Activated naive CD8-positive, alpha-beta T cell treated with anti-CD3 and anti-CD28 coated beads for 36 hours (primary cell): Measurements from ENCODE around the gene FBF1. TPM values are rescaled to one million over a fixed set of nuclear protein-coding genes. Genes with fewer than 3 reads are reported as not detected.
A peak's percentile ranks its signal among the peaks of the same experiment; 100 is the strongest.
"Not testable (repeated sequence)": the region's sequence is repeated elsewhere in the genome, so short reads cannot be mapped to it uniquely, and the experiment has no call there.

Experiments used
- DNase-seq: peaks from one replicate; pipeline ENCODE4 v3.0.0; 2021
- H3K27ac Mint-ChIP-seq: one replicate; pipeline ENCODE4 v1.8.0; 2022; ENCODE audit warnings: mild to moderate bottlenecking, moderate library complexity, mixed read lengths
- H3K27me3 Mint-ChIP-seq: one replicate; pipeline ENCODE4 v1.8.0; 2022; ENCODE audit warnings: mild to moderate bottlenecking, mixed read lengths
- H3K36me3 Mint-ChIP-seq: one replicate; pipeline ENCODE4 v1.8.0; 2021; ENCODE audit warnings: mild to moderate bottlenecking, mixed read lengths
- H3K4me1 Mint-ChIP-seq: one replicate; pipeline ENCODE4 v1.8.0; 2021; ENCODE audit warnings: mixed read lengths
- H3K4me3 Mint-ChIP-seq: one replicate; pipeline ENCODE4 v1.8.0; 2022; ENCODE audit warnings: mild to moderate bottlenecking, moderate library complexity, mixed read lengths
- H3K9me3 Mint-ChIP-seq: one replicate; pipeline ENCODE4 v1.8.0; 2022; ENCODE audit warnings: mixed read lengths
- total RNA-seq, 2 experiments: library from RNA; stranded (reverse); gene quantifications; one replicate each; pipeline ENCODE4 v1.2.3, GENCODE V29; 2021

FBF1 gene, protein sequence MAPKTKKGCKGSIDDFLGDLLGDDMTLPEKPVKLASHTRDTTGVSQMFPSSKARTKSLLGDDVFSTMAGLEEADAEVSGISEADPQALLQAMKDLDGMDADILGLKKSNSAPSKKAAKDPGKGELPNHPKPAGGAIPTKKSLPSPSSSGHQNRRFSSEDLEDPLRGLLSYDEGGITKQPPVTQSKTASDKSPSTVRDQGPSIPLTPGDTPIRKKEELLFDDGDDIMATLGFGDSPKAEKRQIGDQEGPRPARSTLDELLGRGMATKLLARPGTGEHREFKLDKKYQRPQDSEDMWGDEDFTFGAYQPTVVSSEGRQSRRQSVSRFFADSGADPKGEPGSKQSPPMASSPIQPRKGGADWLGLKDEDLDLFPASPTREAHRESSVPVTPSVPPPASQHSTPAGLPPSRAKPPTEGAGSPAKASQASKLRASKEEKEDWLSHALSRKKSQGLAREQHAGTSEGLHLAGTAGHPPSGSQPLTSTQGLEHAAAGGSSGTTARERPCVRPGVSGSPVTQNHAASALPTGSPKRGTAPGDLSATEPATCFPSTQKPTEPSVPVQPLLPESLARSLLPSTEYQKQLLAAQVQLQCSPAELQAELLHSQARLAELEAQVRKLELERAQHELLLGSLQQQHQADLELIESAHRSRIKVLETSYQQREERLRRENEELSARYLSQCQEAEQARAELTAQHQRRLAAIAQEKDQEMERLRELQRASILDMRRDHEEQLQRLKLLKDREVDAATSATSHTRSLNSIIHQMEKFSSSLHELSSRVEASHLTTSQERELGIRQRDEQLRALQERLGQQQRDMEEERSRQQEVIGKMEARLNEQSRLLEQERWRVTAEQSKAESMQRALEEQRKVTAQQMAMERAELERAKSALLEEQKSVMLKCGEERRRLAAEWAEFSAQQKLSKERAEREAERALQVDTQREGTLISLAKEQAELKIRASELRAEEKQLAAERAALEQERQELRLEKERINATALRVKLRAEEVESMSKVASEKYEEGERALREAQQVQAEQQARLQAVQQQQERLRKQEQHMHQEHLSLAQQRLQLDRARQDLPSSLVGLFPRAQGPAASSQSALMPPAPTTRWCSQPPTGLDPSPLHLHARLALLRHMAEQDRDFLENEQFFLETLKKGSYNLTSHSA
- total RNA-seq = 10 to 100 TPM; 14.9 to 16.6 TPM

DNA sequence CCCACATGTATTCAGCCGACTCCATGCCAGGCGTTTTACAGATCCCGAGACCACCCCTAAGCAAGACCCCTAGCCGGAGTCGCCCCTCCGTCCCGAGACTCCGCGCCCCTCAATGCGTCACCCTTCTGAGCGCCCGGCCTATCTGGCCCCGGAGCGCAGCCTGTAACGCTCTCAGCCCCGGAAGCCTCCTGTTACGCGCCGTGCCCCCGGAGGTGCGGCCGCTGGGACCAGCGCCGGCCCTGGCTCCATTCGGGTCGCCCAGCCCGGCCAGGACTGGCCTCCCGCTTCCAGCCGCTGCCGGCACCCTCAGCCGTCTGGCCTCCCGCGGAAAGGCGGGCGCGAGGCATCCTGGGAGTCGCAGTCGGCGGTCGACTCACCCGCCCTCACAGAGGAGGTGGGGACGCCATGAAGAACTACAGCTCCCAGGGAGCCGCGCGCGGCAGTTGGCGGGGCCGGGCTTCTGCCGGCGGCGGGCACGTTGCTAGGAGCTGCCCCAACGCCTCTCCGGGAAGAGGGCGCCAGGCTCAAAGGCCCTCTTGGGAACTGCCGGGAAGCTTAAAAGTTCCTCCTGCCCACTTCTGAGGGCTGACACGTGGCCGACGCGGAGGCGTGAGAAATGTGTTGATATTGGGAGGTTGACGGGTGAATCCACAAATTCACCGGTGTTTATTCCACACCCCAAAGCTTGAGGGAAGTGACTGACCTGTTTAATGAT lies at the start of gene FBF1:
FBF1 (minus strand) TSS at position 316 of the 715 bp plus-strand sequence. CDS start 2,893 bp downstream, outside the sequence.
- peak; percentile 93 for DNase-seq
- Mint-ChIP-seq H3K27me3 (no peaks in the 10 kb centered on the region), H3K4me1 (peaks cover 11% of the 10 kb centered on the region)

DNA sequence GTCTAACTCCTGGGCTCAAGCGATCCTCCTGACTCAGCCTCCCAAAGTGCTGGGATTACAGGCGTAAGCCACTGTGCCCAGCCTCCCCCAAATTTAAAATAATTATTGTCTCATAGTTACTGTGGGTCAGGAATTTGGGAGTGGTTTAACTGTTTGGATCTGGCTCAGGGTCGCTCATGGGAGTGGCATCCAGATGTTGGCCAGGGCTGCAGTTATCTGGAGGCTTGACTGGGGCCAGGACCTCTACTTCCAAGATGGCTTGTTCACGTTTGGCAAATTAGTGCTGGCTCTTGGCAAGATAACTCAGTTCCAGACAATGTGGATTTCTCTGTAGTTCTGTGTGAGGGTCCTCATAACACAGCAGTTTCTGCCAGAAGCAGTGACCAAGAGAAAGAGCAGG lies 46.2 kb upstream of the FBF1 start:
- H3K4me1 Mint-ChIP-seq = peaks cover 3% of the 10 kb centered on the region
- no peak overlapping the region for H3K27ac Mint-ChIP-seq
- no peak overlapping the region for H3K4me3 Mint-ChIP-seq

More for the DNA sequence above, at the start of gene FBF1:
- Mint-ChIP-seq H3K27ac (peak within 1 kb of the TSS; percentile 86), H3K36me3 (no peaks in the 10 kb centered on the region), H3K4me3 (peak within 1 kb of the TSS; percentile 95), H3K9me3 (no peaks in the 10 kb centered on the region)

DNA sequence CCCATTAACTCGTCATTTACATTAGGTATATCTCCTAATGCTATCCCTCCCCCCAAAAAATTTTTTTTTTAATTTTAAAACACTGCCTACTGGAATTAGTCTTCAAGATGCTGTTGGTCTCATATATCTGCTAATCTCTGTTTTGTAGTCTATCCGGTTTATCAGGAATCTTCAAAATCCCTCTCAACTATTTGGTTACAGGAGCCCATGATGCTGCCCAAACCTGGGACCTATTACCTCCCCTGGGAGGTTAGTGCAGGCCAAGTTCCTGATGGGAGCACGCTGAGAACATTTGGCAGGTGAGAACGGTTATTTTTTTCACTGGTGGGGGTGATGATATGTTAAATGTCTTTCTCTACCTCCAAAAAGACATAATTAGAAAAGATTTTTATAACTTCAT lies 45.1 kb upstream of the FBF1 start:
- Mint-ChIP-seq H3K36me3 (no peaks in the 10 kb centered on the region), H3K9me3 (no peaks in the 10 kb centered on the region), H3K27ac (no peak overlapping the region), H3K27me3 (no peaks in the 10 kb centered on the region), H3K4me3 (no peak overlapping the region), H3K4me1 (peaks cover 3% of the 10 kb centered on the region)
- DNase-seq = no peak

More for the DNA sequence above, 46.2 kb upstream of the FBF1 start:
- DNase-seq = no peak
- H3K27me3 Mint-ChIP-seq = no peaks in the 10 kb centered on the region
- no peaks in the 10 kb centered on the region for H3K9me3 Mint-ChIP-seq
- H3K36me3 Mint-ChIP-seq = no peaks in the 10 kb centered on the region

DNA sequence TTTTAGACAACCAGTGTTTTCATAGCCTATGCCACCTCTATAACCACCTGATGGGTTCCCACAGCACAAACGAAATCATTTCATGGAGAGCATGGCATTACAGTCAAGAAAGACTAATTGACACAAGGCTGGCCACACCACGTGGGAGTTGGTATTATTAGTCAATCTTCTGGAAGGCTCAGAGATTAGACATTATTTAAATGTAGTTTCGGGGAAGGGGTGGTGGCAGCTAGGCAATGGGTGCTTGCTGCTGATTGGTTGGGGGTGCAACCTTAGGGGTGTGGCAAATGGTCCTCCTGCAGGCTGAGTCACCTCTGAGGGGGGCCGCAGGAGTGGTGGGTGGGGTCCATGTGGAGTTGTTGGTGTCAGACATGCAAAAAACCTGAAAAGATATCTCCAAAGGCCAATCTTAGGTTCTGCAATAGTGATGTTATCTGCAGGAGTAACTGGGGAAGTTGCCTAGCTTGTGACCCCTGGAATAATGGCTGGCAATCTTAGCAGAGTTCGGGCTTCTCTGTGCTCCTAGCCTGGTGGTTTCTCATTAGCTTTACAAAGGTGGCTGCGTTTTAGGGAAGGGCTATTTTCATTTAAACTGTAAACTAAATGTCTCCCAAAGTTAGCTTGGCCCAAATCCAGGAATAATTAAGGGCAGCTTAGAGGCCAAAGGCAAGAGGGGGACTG lies 42.8 kb upstream of the FBF1 start:
- Mint-ChIP-seq H3K27ac (no peak overlapping the region), H3K36me3 (peaks cover 3% of the 10 kb centered on the region), H3K4me3 (no peak overlapping the region), H3K4me1 (peaks cover 9% of the 10 kb centered on the region), H3K27me3 (no peaks in the 10 kb centered on the region), H3K9me3 (no peaks in the 10 kb centered on the region)
- no peak for DNase-seq

DNA sequence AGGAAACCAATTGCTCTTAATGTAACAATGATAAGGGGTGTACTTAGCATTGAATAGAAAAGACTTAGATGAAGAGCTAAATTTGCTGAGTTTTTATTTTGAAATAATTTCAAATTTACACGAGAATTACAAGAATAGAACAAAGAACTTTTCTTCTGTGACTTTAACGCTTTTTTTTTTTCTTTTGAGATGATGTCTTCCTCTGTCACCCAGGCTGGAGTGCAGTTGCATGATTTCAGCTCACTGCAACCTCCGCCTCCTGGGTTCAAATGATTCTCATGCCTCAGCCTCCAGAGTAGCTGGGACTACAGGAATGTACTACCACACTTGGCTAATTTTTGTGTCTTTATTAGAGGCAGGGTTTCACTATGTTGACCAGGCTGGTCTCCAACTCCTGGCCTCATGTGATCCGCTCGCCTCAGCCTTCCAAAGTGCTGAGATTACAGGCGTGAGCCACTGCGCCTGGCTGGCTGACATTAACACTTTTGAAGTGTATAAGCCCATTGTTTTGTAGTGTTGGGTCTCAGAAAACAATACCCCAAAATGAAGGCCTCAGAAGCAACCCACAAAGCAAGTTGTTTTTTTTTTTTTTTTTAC lies 40.3 kb upstream of the FBF1 start:
- H3K27me3 Mint-ChIP-seq = no peaks in the 10 kb centered on the region
- H3K9me3 Mint-ChIP-seq = no peaks in the 10 kb centered on the region
- peak overlapping the region; percentile 43 for H3K27ac Mint-ChIP-seq
- no peak for DNase-seq
- peaks cover 3% of the 10 kb centered on the region for H3K36me3 Mint-ChIP-seq
- H3K4me1 Mint-ChIP-seq = peaks cover 15% of the 10 kb centered on the region
- peak overlapping the region; percentile 99 for H3K4me3 Mint-ChIP-seq

DNA sequence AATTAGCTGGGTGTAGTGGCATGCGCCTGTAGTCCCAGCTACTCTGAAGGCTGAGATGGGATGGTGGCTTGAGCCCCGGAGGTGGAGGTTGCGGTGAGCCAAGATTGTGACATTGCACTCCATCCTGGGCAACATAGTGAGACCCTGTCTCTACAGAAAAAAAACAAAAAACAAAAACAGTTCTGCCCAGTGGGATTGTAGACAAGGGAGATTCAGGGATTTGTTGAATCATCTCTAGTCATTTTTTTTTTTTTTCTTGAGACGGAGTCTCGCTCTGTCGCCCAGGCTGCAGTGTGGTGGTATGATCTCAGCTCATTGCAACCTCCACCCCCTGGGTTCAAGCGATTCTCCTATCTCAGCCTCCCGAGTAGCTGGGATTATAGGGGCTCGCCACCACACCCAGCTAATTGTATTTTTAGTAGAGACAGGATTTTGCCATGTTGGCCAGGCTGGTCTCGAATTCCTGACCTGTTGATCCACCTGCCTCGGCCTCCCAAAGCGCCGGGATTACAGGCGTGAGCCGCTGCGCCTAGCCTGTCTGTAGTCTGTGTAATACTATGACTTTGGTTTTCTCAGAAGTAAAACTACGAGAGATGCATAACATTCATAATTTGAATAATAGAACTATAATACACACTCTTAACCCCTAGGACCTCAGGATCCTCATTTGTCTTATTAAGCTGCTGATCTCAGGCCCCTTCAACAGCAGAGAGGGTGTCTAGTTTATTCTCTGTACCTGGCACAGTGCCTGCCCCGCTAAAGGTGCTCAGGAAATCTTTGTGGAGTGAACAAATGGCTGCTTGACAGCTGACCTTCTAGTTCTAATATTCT lies 39.6 kb upstream of the FBF1 start:
- H3K4me1 Mint-ChIP-seq = peaks cover 21% of the 10 kb centered on the region
- H3K27ac Mint-ChIP-seq = peak overlapping the region; percentile 100
- H3K4me3 Mint-ChIP-seq = peak overlapping the region; percentile 99
- peaks cover 4% of the 10 kb centered on the region for H3K36me3 Mint-ChIP-seq
- H3K9me3 Mint-ChIP-seq = no peaks in the 10 kb centered on the region
- DNase-seq = no peak
- H3K27me3 Mint-ChIP-seq = no peaks in the 10 kb centered on the region

DNA sequence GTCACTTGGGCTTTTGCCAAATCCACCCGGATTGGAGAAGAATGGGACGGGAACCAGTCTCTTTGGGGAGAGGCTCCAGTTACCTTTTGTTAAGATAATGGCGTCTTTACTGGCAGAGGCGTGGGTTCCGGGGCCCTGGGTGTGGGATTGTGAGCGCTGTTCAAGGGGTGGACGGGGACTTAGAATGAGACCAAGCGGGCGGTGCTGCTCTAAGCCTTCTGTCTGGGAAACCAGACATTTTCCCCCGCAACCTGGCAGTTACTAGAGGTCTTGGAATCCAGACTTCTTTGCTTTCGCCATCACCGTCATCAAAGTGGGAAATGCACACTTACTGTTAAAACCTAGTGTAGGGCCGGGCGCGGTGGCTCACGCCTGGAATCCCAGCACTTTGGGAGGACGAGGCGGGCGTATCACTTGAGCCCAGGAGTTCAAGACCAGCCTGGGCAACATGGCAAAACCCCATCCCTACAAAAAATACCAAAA lies 38.9 kb upstream of the FBF1 start:
- Mint-ChIP-seq H3K4me1 (peaks cover 23% of the 10 kb centered on the region), H3K27ac (peak overlapping the region; percentile 100), H3K9me3 (no peaks in the 10 kb centered on the region), H3K4me3 (peak overlapping the region; percentile 99), H3K36me3 (peaks cover 4% of the 10 kb centered on the region), H3K27me3 (no peaks in the 10 kb centered on the region)
- no peak for DNase-seq

DNA sequence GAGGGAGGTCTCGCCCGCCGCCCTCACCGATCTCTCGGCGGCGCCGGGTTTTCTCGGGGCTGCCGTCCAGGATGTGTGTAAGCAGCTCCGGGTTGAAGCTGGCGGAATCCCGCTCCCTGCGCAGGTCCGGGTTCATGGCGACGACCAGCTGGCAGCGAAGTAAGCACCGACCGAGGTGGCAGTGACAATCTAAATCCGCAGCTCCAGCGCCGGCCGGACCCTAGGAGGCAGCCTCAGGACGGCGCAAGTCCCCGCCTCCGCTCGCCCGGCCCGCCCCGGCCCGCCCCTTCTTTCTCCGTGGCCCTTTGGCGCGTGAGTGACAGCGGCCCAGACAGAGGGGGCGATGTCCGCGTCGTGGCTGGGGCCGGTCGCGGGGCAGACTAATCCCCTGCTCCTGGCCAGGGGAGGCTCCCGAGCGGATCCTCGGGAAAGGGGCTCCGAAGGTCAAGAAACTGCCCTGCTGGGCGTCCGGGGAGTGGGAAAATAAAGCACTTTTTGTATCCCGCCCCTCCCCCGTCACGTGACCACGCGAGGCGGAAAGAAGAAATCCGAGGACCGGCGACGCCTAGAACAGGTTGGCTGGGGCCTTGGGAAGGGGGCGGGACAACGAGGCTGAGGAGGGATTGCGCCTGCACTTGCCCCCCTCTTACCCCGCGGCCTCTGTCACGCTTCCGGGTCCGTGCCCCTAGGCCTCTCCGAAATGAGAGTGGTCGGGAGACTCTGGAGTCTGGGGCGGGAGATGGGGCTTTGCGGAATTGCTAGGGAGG lies 38.3 kb upstream of the FBF1 start, which contains the start of the genes ACOX1 and TEN1:
ACOX1 (minus strand) TSS at position 229 of the 767 bp plus-strand sequence; CDS start at position 136, 93 bp downstream.
TEN1 (plus strand) TSS at position 303 of the 767 bp plus-strand sequence. CDS start 6,953 bp downstream, outside the sequence.
- peak; percentile 96 for DNase-seq
- Mint-ChIP-seq H3K9me3 (no peaks in the 10 kb centered on the region), H3K4me3 (peak within 1 kb of the TSS; percentile 99), H3K36me3 (peaks cover 4% of the 10 kb centered on the region), H3K4me1 (peaks cover 23% of the 10 kb centered on the region), H3K27me3 (no peaks in the 10 kb centered on the region), H3K27ac (peak within 1 kb of the TSS; percentile 100)

DNA sequence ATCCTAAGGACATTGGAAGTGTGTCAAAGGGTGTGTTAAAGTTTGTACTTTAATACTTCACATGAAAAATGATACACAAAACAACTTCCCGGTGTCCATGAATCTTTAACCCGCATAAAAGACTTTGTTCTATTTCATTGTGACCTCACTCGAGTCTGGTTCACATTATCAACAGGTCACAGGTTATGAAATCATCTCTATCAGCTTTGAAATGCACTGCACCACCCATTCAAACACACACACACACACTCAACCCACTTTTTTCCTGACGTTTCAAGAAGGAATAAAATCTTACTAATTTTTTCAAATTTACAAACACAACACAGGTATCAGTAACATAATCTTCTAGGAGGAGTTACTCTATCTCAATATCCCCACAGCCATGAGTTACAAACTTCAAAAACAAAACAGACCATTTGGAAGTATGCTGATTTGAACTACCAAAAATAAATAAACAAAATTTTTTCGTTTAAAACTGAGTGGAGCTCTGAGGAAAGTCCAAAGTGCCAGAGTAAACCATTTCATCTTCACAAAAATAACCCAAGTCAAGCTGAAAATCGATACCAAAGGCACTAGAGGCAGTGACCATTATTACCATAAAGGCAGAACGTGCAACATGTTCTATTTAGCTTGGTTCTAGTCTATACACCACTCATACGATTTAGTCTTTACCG lies 35.5 kb upstream of the FBF1 start:
- H3K27me3 Mint-ChIP-seq = no peaks in the 10 kb centered on the region
- H3K4me1 Mint-ChIP-seq = peaks cover 23% of the 10 kb centered on the region
- no peak overlapping the region for H3K27ac Mint-ChIP-seq
- peaks cover 7% of the 10 kb centered on the region for H3K36me3 Mint-ChIP-seq
- no peak overlapping the region for H3K4me3 Mint-ChIP-seq
- no peak for DNase-seq
- no peaks in the 10 kb centered on the region for H3K9me3 Mint-ChIP-seq

DNA sequence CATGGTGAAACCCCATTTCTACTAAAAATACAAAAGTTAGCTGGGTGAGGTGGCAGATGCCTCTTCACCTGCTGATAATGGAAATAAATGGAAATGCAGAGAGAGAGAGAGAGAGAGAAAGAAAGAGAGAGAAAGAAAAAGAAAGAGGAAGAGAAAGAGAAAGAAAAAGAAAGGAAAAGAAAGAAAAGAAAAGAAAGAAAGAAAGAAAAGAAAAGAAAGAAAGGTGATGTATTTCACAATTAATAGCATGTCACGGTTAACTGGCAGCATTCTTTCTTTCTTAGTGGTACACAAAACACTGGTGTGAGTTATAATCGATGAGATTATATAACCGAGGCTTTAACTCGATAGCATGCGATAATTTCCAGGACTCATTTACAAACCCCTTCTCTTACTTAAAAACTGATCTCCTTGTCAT lies 34.9 kb upstream of the FBF1 start:
- H3K9me3 Mint-ChIP-seq = no peaks in the 10 kb centered on the region
- H3K27ac Mint-ChIP-seq = peak overlapping the region; percentile 69
- peaks cover 22% of the 10 kb centered on the region for H3K4me1 Mint-ChIP-seq
- no peaks in the 10 kb centered on the region for H3K27me3 Mint-ChIP-seq
- peaks cover 8% of the 10 kb centered on the region for H3K36me3 Mint-ChIP-seq
- DNase-seq = no peak
- H3K4me3 Mint-ChIP-seq = no peak overlapping the region

DNA sequence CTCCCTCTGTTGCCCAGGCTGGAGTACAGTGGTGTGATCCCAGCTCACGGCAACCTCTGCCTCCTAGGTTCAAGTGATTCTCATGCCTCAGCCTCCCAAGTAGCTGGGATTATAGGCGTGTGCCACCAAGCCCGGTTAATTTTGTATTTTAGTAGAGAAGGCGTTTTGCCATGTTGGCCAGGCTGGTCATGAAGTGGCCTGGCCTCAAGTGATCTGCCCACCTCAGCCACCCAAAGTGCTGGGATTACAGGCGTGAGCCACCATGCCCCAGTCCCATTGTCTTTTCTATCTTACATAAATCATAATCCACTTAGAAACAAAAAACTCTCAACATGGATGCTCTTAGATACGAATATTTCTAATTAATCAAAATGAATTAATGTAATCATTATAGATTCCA lies 34.3 kb upstream of the FBF1 start:
- H3K9me3 Mint-ChIP-seq, H3K27ac Mint-ChIP-seq, DNase-seq, H3K4me3 Mint-ChIP-seq, H3K36me3 Mint-ChIP-seq, H3K27me3 Mint-ChIP-seq: not testable (repeated sequence)
- H3K4me1 Mint-ChIP-seq = peaks cover 17% of the 10 kb centered on the region

DNA sequence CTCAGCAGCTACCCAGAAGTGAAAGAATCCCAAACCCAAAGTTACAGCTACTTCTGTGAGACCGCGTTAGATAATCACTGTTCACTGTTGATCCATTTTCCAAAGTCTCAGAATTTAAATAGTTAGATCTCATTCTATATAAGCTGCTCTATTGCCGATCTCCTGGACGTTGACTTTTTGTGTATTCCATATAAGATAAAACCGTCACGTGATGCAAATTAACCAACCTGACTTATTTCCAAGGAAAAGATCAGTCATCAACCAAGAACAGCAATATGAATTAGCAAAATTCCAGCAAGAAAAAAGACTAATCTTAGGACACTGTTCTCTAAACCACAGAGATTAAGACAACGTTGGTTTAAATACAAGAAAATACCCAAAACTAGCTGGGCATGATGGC lies 29.8 kb upstream of the FBF1 start:
- Mint-ChIP-seq H3K27ac (no peak overlapping the region), H3K36me3 (peaks cover 10% of the 10 kb centered on the region), H3K4me1 (peaks cover 7% of the 10 kb centered on the region), H3K9me3 (no peaks in the 10 kb centered on the region), H3K27me3 (no peaks in the 10 kb centered on the region), H3K4me3 (no peak overlapping the region)
- DNase-seq = no peak
